Heart left ventricle (tissue), 13 donors: Measurements from ENCODE around the gene C2CD4C.

Source experiments
- CTCF ChIP-seq, 12 donors: fragments of 200-600 bp; sonication (generic) in 4 of 12; IDR thresholded peaks; one replicate each; pipeline versions ENCODE4 v1.5.0 to v1.8.0; 2018 to 2022; ENCODE audit warnings: antibody characterized with exemption in 12 of 12, mild to moderate bottlenecking in 5 of 12
- POLR2A ChIP-seq, 2 donors: fragments of 450-650 bp; IDR thresholded peaks; one replicate each; pipeline ENCODE4 v1.6.1; 2017; ENCODE audit warnings: antibody characterized with exemption in 2 of 2, mild to moderate bottlenecking in 2 of 2, moderate library complexity in 2 of 2
- donor health status: ischemic (EF 13 %, LVEDD 7.1; RV severe dilation, severe dysfunction).
- donor health status: DM: no; HTN: yes; CAD: no.
- donor health status: DM: no; HTN: no; CAD: no.
- donor health status: ischemic (EF 25% LVEDD 6.9; RV normal size, moderate dysfunction).
- donor health status: ischemic (EF 25% LVEDD 5.7; RV mildly dilated, moderate dysfunction).
- donor health status: ischemic (EF 35%, LVEDD 5.7; RV mildly dilated, moderate dysfunction).
- donor health status: nonischemic (EF 11% LVEDD 7.7; RV severe dilation, severe dysfunction).
- donor health status: DM: yes; HTN: yes; CAD: no.
- donor health status: PGD.
- donor health status: ischemic (EF 29% LVEDD 5.4; RV normal size, mild dysfunction).
- donor health status: nonischemic (EF 23%, LVEDD 6.1; RV moderate dilation, normal function).

GRCh38 chr19:406971-407510 lies 1.9 kb downstream of the C2CD4C start:
- no peak for TF ChIP-seq CTCF (IDR thresholded peaks at IDR 0.05)
- TF ChIP-seq POLR2A (IDR thresholded peaks at IDR 0.05), result no peak
